Retina (tissue), 1 donor: ENCODE data around the gene OR2B6.
A peak's percentile ranks its signal among the peaks of the same experiment; 100 is the strongest.
"Not testable (repeated sequence)": the region's sequence is repeated elsewhere in the genome, so short reads cannot be mapped to it uniquely, and the experiment has no call there.

Experiments
- DNase-seq: peaks from one replicate; pipeline ENCODE4 v3.0.0-alpha.2; 2016

OR2B6 gene

DNA sequence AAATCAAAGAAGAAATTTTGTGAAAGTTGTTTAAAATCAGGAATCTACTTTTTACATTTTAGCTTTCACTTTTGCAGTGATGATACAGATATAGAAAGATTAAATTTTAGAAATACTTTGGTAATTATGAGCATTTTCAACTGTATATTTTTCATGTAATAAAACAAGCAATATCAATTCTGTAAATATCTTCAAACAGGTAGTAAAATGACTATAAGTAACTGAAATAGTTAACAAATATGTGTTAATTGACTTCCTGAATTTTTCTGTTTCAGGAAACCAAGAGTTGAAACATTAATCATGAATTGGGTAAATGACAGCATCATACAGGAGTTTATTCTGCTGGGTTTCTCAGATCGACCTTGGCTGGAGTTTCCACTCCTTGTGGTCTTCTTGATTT is at the start of gene OR2B6:
Gene OR2B6 (plus strand): TSS at position 301 of the 400 bp plus-strand sequence. CDS start 0 bp downstream, at position 301.
- no peak for DNase-seq

DNA sequence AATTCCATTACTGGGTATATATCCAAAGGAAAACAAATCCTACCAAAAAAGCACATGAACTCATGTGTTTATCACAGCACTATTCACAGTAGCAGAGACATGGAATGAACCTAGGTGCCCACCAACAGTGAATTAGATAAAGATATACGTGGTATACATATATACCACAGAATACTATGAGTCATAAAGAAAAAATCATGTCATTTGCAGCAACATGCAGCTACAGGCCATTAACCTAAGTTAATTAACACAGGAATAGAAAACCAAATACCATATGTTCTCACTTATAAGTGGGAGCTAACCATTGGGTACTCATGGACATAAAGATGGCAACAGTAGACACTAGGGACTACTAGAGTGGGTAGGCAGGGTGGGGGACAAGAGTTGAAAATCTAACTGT is 49.0 kb upstream of the OR2B6 start:
- DNase-seq, result no peak

DNA sequence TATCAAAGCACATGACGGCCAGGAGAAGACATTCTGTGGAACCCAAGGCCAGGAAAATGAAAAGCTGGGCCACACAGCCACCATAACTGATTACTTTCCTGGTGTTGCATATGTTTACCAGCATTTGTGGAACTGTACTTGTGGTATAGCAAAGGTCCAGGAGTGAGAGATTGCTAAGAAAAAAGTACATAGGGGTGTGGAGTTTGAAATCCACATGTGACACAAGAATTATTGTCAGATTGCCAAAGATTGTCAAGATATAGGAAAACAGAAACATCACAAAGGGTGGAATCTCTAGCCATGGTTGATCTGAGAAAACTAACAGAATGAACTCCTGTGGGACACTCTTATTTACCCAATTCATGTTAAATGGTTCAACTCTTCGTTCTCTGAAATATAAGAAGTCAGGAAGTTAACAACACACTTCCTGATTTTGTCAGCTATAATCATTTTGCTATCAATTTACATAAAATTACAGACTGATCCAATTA is 45.0 kb upstream of the OR2B6 start, which contains the start of gene OR2B2:
Gene OR2B2 (minus strand): TSS at position 441 of the 491 bp plus-strand sequence. CDS start 77 bp downstream, at position 364.
- DNase-seq, result no peak

DNA sequence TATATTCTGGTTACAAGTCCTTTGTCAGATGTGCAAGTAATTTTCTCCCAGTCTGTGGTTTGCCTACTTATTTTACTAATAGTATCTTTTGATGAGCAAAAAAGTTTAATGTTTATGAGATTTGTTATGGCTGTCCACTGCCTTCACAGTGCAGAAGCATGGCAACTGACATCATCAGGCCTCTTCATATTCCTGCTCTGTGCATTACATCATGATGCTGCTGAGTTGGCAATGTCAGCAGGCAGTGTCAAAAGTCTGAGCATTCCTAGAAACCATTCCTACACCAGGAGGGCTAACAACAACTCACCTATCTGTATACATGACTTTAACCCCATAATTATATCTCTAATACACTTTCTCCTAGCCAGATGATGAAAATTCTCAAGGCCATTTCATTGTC is 34.1 kb upstream of the OR2B6 start:
- no peak for DNase-seq

DNA sequence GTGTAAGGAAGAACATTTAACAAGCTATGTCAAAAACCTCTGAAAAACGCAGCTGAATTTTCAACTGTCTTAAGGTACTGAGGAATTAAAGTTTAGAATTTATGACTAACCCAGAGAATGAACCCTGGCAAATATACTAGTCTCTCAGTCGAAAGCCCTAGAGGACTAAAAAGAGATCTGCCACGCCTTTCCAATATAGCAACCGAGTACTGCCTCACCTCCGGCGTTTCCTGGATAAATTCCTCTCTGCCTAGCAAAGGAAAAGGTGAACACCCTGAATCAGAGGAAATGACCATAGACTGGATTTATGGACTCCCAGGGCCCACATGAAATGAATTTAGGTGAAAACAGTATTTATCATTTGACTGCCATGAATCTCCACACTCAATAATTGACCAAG is 32.9 kb upstream of the OR2B6 start:
- DNase-seq, result no peak

DNA sequence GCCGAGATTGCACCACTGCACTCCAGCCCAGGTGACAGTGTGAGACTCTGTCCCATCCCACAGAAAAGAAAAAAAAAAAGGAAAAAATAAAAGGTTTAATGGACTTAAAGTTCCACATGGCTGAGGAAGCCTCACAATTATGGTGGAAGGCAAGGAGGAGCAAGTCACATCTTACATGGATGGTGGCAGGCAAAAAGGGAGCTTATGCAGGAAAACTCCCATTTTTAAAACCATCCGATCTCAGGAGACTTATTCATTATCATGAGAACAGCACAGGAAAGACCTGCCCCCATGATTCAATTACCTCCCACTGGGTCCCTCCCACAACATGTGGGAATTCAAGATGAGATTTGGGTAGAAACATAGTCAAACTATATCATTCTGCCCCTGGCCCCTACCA is 29.0 kb upstream of the OR2B6 start:
- DNase-seq, result not testable (repeated sequence)

DNA sequence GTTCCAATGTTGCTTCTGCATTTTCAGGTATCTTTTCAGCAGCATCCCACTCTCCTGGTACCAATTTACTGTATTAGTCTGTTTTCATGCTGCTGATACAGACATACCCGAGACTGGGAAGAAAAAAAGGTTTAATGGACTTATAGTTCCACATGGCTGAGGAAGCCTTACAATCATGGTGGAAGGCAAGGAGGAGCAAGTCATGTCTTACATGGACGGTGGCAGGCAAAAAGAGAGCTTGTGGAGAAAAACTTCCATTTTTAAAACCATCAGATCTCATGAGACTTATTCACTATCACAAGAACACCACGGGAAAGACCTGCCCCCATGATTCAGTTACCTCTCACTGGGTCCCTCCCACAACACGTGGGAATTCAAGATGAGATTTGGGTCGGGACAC is 27.1 kb upstream of the OR2B6 start:
- DNase-seq, result not testable (repeated sequence)

DNA sequence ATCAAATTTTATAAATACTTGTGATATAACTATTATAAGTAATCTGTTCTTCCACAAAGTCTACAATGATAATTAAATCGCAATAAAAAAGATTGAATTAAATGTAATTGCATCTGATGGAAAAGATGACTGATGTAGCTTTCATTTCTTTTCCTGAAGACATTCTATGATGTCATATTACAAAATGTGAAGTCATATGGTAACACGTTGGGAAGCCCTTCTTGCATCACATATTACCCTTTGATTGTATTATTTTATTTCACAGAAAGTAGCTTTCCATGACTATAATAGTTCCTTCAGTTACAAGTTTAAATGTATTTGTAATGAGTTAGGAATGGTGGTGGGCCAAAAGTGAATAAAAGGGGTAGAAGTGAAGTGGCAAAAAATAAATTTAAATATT is 25.8 kb upstream of the OR2B6 start:
- DNase-seq, result no peak

DNA sequence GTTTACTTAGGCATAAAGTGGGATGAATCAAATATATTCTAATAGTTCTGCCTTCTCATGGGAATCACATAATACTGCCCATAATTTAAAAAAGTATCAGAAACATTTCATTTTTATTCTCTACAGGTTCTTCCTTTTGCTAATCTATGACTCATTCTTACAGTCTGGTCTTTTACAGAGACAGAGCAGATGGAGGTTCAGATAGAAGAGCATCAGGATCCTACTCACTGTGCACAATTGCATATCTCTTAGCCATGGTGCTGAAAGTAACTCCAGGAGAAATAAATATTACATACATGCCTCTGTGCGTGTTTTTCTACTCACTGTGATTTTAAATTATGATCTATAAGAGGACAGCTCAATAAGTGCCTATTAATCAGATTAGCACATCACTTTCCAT is 16.3 kb upstream of the OR2B6 start:
- DNase-seq, result no peak

DNA sequence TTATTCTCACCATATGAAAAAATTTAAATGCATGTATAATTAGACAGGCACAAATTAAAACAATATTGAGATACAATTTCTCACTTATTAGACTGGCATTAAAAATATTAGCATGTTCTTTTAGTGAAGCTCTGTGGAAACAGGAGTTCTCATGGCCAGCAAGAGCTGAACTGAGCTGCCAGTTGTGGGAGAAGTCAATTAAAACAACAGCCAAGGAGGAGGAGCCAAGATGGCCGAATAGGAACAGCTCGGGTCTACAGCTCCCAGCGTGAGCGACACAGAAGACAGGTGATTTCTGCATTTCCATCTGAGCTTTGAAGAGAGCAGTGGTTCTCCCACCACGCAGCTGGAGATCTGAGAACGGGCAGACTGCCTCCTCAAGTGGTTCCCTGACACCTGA is 14.0 kb upstream of the OR2B6 start:
- not testable (repeated sequence) for DNase-seq

DNA sequence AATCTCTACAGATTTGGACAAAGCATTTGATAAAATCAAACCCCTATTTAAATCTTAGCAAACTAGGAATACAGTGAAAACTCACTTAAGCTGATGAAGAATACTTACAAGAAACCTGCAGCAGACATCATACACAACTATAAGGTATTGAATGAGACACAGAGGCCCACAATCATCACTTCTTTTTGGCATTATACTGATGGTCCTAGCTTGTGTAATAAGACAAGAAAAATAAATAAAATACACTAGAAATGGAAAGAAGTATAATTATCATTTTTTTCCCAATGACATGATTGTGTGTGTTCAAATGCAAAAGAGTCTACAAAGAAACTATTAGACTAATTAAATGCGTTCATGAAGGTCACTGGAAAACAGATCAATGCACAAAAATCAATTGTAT is 8.8 kb upstream of the OR2B6 start:
- DNase-seq, result no peak

DNA sequence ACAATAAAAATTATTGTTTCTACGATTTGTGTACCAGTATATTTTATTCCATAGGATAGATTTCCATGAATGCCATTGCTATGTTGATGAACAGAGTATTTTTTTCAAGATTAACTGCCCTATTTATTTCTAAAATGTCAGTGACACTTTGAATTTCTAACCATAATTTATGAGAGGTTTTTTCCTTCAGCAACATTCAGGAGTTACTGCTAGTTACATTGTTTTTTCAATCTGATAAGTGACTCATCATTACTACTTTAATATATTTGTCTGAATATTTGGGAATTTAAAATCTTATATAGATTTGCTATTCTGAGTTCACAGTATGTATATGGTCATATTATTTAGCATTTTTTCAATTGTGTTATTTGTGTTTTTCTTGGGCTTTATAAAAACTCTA is 6.0 kb upstream of the OR2B6 start:
- DNase-seq, result no peak

DNA sequence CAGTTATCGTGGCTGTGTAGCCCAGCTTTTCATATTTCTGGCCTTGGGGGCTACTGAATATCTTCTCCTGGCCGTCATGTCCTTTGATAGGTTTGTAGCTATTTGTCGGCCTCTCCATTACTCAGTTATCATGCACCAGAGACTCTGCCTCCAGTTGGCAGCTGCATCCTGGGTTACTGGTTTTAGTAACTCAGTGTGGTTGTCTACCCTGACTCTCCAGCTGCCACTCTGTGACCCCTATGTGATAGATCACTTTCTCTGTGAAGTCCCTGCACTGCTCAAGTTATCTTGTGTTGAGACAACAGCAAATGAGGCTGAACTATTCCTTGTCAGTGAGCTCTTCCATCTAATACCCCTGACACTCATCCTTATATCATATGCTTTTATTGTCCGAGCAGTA is 475 bp downstream of the OR2B6 start:
- DNase-seq, result no peak

DNA sequence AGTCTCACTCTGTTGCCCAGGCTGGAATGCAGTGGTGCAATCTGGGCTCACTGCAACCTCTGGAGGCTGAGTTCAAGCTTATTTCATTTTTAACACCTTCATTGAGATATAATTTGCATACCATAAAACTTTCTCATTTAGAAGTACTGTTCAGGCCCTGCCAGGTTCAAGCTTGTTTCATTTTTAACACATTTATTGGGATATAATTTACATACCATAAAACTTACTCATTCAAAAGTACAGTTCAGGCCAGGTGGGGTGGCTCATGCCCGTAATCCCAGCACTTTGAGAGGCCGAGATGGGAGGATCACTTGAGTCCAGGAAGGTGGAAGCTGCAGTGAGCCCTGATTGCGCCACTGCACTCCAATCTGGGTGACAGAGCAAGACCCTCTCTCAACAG is 5.5 kb downstream of the OR2B6 start:
- DNase-seq, result no peak

DNA sequence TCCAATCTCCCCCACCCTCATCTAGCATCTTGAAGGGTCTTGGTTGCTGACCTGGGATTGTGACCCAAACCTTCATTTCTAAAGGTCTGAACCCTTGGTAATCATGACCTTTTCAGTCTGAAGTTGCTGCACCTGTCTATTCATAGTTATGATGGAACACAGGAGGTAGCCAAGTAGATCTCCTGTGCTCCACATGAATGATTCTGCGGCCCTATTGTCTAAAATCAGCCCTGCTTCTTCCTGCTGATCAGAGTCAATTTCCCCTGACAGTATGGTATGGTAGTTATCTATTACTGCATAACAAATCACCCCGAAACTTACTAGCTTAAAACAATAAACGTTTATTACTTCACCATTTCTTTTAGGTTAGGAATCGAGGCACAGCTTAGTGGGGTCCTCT is 9.0 kb downstream of the OR2B6 start:
- DNase-seq, result no peak

DNA sequence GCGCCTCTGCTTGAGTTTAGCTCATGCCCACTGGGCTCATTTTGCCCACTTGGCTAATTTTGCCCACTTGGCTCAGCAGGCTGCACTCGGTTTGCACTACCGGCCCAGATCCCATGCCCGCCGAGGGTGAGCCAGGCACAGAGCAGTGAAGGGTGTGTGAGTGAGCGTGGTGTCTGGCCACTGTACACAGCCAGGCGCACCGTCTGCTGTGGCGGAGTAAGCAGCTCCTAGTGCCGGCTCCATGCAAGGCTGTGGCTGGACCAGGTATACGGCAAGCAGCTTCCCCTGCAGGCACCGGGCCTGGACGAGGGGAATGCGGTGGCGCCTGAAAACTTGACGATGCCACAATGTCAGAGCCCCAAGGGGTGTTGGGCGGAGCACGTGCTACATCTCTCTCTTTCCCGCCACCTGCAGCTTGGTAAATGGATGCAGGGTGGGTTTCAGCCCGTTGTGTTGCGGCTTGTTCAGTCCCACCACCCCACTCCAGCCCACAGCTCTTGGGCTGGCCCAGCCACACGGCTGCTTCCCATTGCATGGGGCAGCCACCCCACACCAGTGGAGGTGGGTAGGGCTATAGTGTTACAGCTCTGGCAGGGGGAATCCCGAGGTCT is 9.9 kb downstream of the OR2B6 start:
- no peak for DNase-seq

DNA sequence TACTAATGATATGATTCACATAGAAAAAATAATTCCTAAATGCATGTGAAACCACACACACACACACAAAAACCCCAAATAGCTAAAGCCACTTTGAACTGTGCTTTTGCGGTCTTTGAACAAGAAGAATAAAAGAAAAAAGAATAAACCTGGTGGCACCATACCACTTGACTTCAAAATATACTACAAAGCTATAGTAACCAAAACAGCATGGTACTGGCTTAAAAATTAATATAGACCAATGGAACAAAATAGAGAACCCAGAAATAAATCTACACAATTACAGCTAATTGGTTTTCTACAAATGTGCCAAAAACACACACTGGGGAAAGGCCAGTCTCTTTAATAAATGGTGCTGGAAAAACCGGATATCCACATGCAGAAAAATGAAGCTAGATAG is 13.4 kb downstream of the OR2B6 start:
- no peak for DNase-seq

DNA sequence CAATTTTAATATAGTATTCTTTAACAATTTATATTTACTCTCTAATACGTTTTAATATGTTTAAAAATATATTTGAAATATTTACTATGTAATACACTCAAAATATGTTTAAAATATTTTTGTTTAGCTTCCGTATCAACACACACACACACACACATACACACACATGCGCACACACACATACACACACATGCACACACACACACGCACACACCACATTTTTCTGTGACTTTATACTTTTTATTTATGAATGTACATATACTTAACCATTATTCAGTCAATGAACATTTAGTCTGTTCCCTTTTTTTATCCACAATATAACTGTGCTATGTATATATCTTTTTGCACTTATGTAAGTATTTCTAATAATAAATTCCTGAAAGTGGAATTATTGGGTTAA is 15.7 kb downstream of the OR2B6 start:
- no peak for DNase-seq

DNA sequence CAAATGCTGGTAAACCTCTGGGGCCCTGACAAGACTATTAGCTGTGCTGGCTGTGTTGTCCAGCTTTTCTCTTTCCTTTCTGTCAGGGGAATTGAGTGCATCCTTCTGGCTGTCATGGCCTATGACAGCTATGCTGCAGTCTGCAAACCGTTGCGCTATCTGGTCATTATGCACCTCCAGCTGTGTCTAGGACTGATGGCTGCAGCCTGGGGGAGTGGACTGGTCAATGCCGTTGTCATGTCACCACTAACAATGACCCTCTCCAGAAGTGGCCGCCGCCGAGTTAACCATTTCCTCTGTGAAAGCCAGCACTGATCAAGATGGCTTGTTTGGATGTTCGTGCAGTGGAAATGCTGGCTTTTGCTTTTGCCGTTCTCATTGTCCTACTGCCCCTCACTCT is 20.3 kb downstream of the OR2B6 start:
- DNase-seq, result peak; percentile 39

DNA sequence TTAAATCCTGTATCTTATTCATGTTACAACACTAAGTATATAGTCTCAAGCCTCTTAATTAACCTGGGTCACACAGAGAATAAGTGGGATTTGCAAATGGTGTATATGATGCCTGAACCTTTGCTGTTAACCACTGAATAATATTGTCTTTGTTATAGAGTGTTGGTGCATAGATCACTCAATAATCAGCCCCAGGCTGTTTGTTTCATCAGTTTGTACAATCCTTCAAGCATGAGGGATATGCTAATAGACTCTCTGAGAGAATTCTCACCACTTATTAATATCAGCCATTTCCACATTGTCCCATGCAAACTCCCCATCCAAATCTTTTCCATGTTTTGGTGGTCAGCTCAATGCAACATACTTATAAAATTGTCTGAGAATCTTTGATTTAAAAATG is 21.7 kb downstream of the OR2B6 start:
- DNase-seq, result no peak

DNA sequence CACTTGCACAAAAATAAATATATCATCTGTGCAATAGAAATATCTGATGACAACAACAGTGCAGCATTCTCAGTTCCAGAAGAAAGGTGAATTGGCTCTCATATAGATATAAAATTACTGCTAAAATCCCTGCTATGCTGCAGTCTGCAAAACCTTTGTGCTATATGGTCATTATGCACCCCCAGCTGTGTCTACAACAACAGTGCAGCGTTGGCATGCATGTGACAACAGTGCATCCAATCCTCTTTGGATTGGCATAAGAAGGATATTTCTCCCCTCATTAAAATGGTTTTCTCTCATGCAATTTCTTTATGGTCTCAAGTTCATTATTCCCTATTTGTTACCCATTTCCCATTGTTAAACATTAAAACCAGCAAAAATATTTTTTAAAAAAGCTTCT is 23.1 kb downstream of the OR2B6 start:
- no peak for DNase-seq

DNA sequence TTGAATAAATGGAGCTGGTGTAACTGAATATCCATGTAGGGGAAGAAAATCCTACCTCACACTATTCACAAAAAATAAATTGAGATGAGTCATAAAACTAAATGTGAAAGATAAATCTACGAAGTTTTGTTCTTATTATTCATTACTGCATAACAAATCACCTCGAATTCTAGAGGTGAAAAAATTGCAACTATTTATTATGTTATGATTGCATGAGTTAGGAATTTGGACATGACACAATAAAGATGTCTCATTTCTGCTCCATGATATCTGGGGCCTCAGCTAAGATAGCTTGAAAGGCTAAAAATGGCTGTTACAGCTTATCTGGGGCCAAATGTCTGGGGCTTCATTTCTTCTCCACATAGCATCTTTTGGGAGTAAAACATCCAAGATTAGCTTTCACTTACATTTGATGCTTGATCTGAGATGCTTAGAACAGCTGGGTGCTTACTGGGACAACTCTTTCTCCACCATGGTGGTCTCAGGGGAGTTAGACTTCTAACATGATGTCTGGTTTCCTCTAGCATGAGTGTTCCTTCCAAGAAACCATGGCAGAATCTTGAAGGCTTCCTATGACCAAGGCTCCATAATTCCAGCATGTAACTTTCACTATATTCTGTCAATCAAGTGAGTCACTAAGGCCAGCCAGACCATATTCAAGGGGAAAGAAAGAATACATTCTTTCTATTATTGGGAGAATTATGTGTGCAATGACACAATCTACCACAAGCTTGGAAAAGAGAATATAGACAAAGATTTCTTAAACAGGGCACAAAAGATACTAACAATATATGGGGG is 30.1 kb downstream of the OR2B6 start:
- no peak for DNase-seq

DNA sequence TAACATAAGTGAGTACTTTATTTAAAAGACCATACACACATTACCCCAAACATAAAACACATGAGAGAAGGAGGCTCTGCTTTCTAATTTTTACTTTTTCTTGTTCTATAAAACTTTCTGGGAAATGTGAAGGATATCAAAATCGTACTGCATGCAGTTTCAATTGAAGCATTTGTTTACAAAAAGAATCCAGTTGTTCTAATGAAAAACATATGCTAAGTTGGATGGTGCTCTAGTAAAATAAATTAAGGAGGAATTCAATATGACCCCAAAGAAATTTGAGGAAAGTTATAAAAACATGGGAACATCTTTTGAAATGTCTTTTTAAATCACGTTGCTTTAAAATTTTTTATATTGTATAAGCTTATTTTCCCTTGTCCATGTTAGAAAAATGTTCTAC is 37.6 kb downstream of the OR2B6 start:
- no peak for DNase-seq

DNA sequence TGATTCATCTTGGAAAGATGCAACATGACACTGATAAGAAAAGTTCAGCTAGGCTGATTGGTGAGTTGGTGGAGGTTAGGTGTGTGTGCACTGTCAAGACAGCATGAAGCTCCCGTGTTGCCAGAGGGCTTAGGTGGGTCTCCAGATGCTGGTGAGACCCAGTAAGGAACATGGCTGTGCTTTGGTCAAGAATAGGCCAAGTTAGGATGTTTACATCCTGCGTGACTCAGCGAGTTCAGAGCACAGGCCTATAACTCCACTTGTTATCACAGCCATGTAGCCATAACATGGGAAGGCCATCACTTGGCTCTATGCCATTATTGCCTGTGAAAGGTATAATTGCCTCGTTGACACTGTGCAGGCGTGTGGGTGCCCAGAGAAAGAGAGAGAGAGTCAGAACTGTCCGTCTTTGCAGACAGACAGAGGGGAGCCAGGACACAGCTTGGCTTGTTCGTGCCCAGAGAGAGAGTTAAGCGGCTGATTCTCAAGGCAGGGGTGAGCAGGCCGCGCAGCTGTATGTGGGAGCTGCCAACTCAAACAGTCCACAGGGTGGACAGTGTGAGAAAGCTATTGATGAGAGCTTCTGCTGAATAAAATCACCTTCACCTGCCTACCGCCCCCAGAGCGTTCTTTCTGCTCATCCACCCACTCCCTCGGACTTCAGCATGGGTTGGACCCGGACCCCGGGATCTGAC is 43.5 kb downstream of the OR2B6 start:
- no peak for DNase-seq
